A673 (cell line): ENCODE measurements around the gene ASTN2. TPM values are rescaled to one million over a fixed set of nuclear protein-coding genes. Genes with fewer than 3 reads are reported as not detected.

Experiments used
- BruUV-seq: library from RNA; stranded (reverse); fragments of 400-500 nt; replicated peaks from 2 replicates; lab custom pipeline; 2021; lab: Mats Ljungman, UMichigan
- CTCF ChIA-PET: fragments of 300-600 bp; sonication (Branson Sonifier 250); formaldehyde crosslinking; loops from one replicate; lab custom pipeline; 2022; ENCODE audit warnings: antibody characterized with exemption; lab: Charles Lee
- POLR2A ChIA-PET: fragments of 300-600 bp; sonication (Branson Sonifier 250); formaldehyde crosslinking; loops from one replicate; lab custom pipeline; 2022; ENCODE audit warnings: antibody characterized with exemption; ENCODE audit not compliant: low non-redundant PET; lab: Charles Lee
- DNase-seq: peaks from one replicate; pipeline ENCODE4 v3.0.0-alpha.2; 2015; ENCODE audit warnings: low spot score
- H3K27ac ChIP-seq: fragments of 200-600 bp; sonication (generic); 2 replicates; pipeline ENCODE4 v1.5.1; 2016; ENCODE audit warnings: mixed run types, low read depth, mild to moderate bottlenecking, mixed read lengths, antibody characterized with exemption, low read length; ENCODE audit not compliant: poor library complexity, severe bottlenecking
- H3K27me3 ChIP-seq: fragments of 200-600 bp; sonication (generic); replicated peaks from 2 replicates; pipeline ENCODE4 v1.6.1; 2017; ENCODE audit warnings: mixed run types, low read depth, mild to moderate bottlenecking, mixed read lengths, antibody characterized with exemption, low read length; ENCODE audit not compliant: insufficient read depth, poor library complexity
- H3K36me3 ChIP-seq: fragments of 200-600 bp; sonication (generic); 2 replicates; pipeline ENCODE4 v1.6.1; 2016; ENCODE audit warnings: mixed run types, mild to moderate bottlenecking, mixed read lengths, antibody characterized with exemption, low read length; ENCODE audit not compliant: insufficient read depth, poor library complexity, severe bottlenecking
- H3K4me1 ChIP-seq: fragments of 200-600 bp; sonication (generic); 2 replicates; pipeline ENCODE4 v1.6.1; 2017; ENCODE audit warnings: mixed run types, mild to moderate bottlenecking, mixed read lengths, antibody characterized with exemption, low read length; ENCODE audit not compliant: insufficient read depth, poor library complexity, severe bottlenecking
- H3K4me3 ChIP-seq: fragments of 200-600 bp; sonication (generic); 2 replicates; pipeline ENCODE4 v1.5.1; 2016; ENCODE audit warnings: low read depth, mixed run types, mild to moderate bottlenecking, mixed read lengths, low read length; ENCODE audit not compliant: poor library complexity, severe bottlenecking
- H3K9me3 ChIP-seq: fragments of 200-600 bp; sonication (generic); 2 replicates; pipeline ENCODE4 v1.6.1; 2016; ENCODE audit warnings: mixed run types, low read depth, mild to moderate bottlenecking, mixed read lengths, antibody characterized with exemption, low read length; ENCODE audit not compliant: poor library complexity, severe bottlenecking
- EZH2 ChIP-seq: fragments of 200-600 bp; sonication (generic); IDR thresholded peaks from 2 replicates; pipeline ENCODE4 v1.6.1; 2017; ENCODE audit warnings: borderline replicate concordance, low read depth, mild to moderate bottlenecking, mixed read lengths, antibody characterized with exemption, low read length; ENCODE audit not compliant: poor library complexity, severe bottlenecking
- intact Hi-C: fragments of 100-400 bp; cut with micrococcal nuclease; formaldehyde crosslinking; loops from one replicate; pipeline ENCODE4 v1.10.0; 2022; ENCODE audit not compliant: unreplicated experiment
- total RNA-seq: library from RNA; stranded (reverse); gene quantifications from 2 replicates; pipeline ENCODE4 v1.2.3, GENCODE V29; 2021
- TF ChIP-seq, protein P1 (sequence below): fragments of 300-800, 200-600 bp; sonication (generic); conservative IDR thresholded peaks from 2 replicates; pipeline ENCODE4 v1.5.1; 2017; ENCODE audit warnings: low read depth, mild to moderate bottlenecking, antibody characterized with exemption, low read length, moderate library complexity, mixed read lengths

Gene ASTN2
- total RNA-seq, 1 experiment from 2014 or later, result 3.4 TPM

DNA sequence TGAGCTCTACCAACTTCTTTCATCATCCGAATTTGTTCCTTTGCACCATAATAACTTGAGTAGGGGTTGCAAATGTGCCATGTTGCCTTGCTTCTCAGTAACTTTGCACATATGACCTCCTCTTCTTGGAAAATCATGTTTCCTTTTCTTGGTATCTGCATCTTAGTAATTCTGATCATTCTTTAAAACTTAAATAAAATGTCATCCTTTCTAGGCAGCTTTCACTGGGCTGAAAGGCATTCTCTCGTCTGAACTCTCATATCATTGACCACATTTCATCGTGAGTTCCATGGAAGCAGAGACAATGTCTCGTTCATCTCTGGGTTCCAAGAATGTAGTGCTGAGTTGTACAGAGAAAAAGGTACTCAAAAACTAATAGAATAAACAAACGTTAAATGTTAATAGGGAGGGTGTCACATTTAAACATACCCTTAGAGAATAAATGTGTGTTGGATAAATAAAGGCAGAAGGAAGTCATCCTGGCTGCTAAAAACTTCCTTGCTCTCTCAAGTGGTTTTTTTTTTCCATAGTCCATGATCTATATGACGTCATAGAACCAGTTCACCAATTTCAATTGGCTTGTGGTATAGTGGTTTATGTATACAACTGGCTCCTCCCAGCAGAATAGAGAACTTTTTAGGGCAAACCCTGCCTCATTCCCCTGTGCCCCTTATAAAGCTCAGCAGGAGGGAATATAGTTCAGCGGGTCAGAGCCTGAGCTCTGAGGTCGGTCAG is 945.9 kb downstream of the ASTN2 start:
- H3K4me3 ChIP-seq, result no peak overlapping the region
- intact Hi-C loops, result no loop called here
- H3K27me3 ChIP-seq, result no peaks in the 10 kb centered on the region
- peaks cover 36% of the 10 kb centered on the region for H3K4me1 ChIP-seq
- CTCF ChIA-PET, result no interaction called here
- TF ChIP-seq, protein P1, sequence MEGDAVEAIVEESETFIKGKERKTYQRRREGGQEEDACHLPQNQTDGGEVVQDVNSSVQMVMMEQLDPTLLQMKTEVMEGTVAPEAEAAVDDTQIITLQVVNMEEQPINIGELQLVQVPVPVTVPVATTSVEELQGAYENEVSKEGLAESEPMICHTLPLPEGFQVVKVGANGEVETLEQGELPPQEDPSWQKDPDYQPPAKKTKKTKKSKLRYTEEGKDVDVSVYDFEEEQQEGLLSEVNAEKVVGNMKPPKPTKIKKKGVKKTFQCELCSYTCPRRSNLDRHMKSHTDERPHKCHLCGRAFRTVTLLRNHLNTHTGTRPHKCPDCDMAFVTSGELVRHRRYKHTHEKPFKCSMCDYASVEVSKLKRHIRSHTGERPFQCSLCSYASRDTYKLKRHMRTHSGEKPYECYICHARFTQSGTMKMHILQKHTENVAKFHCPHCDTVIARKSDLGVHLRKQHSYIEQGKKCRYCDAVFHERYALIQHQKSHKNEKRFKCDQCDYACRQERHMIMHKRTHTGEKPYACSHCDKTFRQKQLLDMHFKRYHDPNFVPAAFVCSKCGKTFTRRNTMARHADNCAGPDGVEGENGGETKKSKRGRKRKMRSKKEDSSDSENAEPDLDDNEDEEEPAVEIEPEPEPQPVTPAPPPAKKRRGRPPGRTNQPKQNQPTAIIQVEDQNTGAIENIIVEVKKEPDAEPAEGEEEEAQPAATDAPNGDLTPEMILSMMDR, result no peak
- TF ChIP-seq EZH2, result no peak
- no peak overlapping the region for H3K27ac ChIP-seq
- POLR2A ChIA-PET, result no interaction called here
- no peaks in the 10 kb centered on the region for H3K36me3 ChIP-seq
- H3K9me3 ChIP-seq, result no peaks in the 10 kb centered on the region
- DNase-seq, result no peak
- no TSS peak for BruUV-seq

DNA sequence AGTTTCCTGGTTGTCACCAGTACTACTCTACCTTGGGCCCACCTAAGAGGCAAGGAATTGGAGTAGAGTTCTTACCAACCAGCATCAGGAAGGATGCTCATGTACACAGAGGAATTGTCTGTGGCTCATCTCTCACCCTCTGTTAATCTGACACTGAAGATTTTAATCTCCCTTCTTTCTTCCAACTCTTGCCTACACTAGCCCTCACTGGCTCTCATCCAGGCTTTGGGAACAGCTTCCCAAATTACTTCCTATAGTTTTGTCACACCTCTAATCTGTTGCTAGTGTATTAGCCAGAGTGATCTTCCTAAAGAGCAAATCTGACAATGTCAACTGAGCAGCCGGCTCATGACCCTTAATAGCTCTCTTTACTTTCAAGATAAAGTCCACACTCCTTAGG is 946.5 kb downstream of the ASTN2 start:
- no TSS peak for BruUV-seq
- intact Hi-C loops, result no loop called here
- Histone ChIP-seq H3K9me3 (no peaks in the 10 kb centered on the region), H3K36me3 (no peaks in the 10 kb centered on the region), H3K4me3 (no peak overlapping the region), H3K27ac (no peak overlapping the region), H3K27me3 (no peaks in the 10 kb centered on the region), H3K4me1 (peaks cover 36% of the 10 kb centered on the region)
- TF ChIP-seq, protein P1, result no peak
- TF ChIP-seq EZH2, result no peak
- ChIA-PET POLR2A (no interaction called here), CTCF (no interaction called here)
- peak; percentile 24 for DNase-seq

DNA sequence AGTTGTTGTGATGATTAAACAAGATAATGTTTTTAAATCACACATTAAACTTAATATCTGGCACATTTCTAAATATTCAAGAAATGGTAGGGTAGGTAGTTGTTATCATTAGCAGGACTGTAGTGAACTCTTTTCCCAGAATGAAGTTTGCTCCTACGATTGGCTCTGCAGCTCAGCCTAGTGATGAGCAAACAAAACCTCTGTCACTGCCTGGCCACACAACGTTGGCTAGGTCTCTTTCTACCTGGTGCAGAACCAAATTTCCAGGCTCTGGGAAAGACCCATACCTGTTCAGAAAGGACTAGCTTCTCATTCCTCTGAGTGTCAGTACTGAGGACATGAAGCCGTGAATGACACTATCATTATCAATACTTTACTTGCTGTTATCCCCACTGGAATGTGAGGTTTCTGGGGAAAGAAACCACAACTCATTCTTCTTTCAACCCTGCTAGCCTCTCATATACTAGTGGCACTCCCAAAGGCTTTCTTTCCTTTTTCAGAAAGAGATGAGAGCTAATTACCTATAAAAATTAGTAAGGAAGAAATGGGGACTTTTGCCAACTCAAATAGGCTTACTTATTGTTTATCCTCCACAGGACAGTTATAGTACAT is 947.0 kb downstream of the ASTN2 start:
- Histone ChIP-seq H3K4me3 (no peak overlapping the region), H3K9me3 (no peaks in the 10 kb centered on the region), H3K27me3 (no peaks in the 10 kb centered on the region), H3K27ac (no peak overlapping the region), H3K36me3 (no peaks in the 10 kb centered on the region), H3K4me1 (peaks cover 36% of the 10 kb centered on the region)
- CTCF ChIA-PET, result no interaction called here
- BruUV-seq, result no TSS peak
- no peak for TF ChIP-seq EZH2
- TF ChIP-seq, protein P1, result no peak
- POLR2A ChIA-PET, result no interaction called here
- no peak for DNase-seq
- intact Hi-C loops, result no loop called here
